ENCODE measurements around the gene ITPR1.

Gene ITPR1

GRCh38 chr3:4819746-4820145 lies 326.6 kb downstream of the ITPR1 start:
- no peak for DNase-seq

- DNase-seq: no peak
Observed at GRCh38 chr3:4820296-4821121, 327.4 kb downstream of the ITPR1 start.

- no peak for DNase-seq
Observed at GRCh38 chr3:4821338-4821737, 328.2 kb downstream of the ITPR1 start.

GRCh38 chr3:4821975-4822374 lies 328.8 kb downstream of the ITPR1 start:
- no peak for DNase-seq

- DNase-seq: no peak
Observed at GRCh38 chr3:4822568-4822967, 329.4 kb downstream of the ITPR1 start.

- DNase-seq: no peak
Observed at GRCh38 chr3:4823385-4823784, 330.2 kb downstream of the ITPR1 start.

DNA sequence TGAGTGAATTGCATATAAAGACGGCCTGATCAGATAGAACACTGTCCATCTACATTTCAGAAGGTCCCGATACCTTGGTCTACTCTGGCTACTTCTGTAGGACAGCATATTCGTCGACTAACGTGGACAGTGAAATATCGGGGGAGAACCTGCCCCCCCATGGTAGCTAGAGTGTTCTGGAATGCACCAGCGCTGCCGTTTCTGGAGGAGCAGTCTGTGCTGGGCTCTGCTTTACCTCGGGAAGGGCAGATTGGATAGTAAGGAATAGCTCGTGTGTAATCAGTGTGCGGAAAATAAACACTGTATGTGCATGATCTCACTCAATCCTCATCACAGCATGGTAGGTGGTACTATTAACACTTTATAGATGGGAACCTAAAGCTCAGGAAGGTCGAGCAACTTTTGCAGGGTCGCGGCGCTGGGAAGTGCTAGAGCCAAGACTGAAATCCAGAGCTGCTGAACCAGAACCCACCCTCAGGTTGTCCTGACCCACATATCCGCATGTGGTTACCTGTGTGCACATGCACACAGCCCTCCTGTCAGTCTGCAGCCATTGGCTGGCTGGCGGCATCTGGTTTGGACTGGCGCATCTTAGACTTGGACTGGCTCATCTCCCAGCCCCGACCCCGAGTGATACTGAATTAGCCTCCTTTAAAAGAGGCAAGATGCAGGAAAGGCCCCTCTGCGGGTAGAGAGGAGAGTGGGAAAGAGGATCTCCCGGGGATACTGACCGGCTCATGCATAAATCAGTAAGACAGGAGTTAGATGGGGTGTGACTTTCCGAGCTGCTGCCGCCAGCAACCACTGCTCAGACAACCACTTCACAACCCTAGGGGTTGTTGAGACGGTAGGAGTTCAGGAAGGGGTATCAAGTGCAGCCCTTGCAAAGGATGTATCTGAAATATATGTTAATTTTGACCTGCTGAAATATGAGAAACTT lies 331.1 kb downstream of the ITPR1 start:
- DNase-seq: no peak

DNA sequence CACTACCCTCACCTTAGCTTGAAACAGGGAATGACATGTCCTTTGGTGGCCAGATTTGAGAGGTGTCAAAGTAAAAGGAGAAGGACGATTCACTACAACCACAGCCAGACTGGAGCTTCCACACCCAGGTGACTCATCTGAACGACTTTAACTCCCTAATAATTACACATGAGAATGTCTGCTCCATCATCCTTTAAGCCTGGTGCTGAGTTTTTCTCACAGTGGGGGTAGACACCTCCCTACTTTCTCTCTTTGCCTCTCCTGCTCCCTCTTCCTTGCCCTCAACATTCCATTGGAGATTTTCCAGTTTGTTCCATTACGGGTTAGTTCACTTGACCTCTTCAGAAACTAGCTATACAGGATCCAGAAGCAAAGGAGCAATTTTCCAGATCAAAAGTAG lies 331.8 kb downstream of the ITPR1 start:
- no peak for DNase-seq

GRCh38 chr3:4825436-4826236 lies 332.5 kb downstream of the ITPR1 start:
- no peak for DNase-seq

GRCh38 chr3:4826237-4827100 lies 333.3 kb downstream of the ITPR1 start:
- no peak for DNase-seq

GRCh38 chr3:4827767-4828166 lies 334.6 kb downstream of the ITPR1 start:
- no peak for DNase-seq

GRCh38 chr3:4828279-4829030 lies 335.3 kb downstream of the ITPR1 start:
- no peak for DNase-seq

DNA sequence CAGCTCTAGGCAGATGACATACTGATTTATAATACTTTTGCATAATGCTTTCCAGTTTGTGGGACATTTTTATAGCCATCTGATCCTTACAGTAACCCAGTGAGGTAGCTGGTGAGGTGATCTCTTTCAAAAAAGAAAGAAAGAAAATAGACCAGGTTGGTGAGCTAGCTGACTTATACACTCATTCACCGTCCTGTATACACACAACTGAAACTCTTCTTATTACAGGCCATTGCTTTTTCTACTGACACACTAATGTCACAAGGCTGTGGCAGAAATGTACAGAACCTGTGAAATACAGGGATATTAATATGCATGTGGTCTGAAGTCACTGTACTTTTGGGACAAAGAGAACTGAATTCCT lies 335.9 kb downstream of the ITPR1 start:
- no peak for DNase-seq

GRCh38 chr3:4830586-4830914 lies 337.4 kb downstream of the ITPR1 start:
- no peak for DNase-seq

GRCh38 chr3:4831580-4831950 lies 338.4 kb downstream of the ITPR1 start:
- no peak for DNase-seq

DNA sequence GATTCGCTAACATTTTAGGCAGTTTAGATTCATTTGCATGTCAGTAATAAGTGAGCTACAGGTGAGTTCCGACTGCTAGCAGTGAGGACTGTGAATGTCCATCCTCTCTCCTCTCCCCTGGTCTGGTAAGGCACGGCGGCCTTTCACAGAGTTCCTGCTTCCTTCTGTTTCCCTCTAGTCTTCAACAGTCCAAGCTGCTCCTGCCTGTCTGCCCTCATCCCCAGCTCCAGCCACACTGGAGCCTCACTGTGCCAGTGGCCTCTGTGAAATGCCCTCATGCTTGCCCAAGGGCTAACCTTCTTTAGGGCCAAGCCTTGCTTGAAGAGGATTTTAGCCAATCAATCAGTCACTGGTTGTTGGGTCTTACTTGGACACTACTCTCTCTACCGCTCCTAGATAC lies 340.3 kb downstream of the ITPR1 start:
- no peak for DNase-seq

GRCh38 chr3:4834403-4834866 lies 341.3 kb downstream of the ITPR1 start:
- DNase-seq: no peak

DNA sequence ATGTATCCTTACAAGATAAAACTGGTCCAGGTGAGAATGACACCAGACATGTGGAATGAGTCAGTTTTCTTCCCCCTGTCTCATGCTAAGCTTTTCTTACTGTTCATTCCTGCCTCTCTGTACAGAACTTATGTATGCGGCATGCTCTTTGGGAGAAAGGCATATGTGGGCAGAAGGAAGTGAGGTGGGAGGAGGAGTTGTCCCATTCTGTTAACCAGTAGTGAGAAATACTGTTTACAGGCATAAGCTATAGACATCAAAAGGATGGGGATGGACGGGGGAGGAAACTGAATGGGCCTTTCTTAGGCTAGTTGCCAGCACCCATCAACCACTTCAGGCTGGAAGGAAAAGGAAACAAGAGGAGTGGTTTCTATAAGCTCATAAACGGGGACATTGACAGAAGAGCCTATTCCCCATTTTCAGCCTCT lies 342.5 kb downstream of the ITPR1 start:
- no peak for DNase-seq

GRCh38 chr3:4836516-4836915 lies 343.4 kb downstream of the ITPR1 start:
- DNase-seq: no peak

- no peak for DNase-seq
Observed at GRCh38 chr3:4837374-4837930, 344.3 kb downstream of the ITPR1 start.

- no peak for DNase-seq
Observed at GRCh38 chr3:4838621-4839022, 345.5 kb downstream of the ITPR1 start.

All from NCI-H2171 treated with DMSO at 0.1 percent for 48 hours (cell line).